SK-N-SH (cell line): ENCODE results near the gene TRIM65.

Source experiments
- MXI1 ChIP-seq: IDR thresholded peaks from 2 replicates; pipeline ENCODE4 v1.6.1; 2012; ENCODE audit warnings: mild to moderate bottlenecking, low read depth, low read length, improper control_type of control experiment
- RAD21 ChIP-seq: IDR thresholded peaks from 2 replicates; pipeline ENCODE4 v1.6.1; 2012; ENCODE audit warnings: mild to moderate bottlenecking, low read length
- TF ChIP-seq, protein P1 (sequence below): fragments of 200-600 bp; sonication (generic); IDR thresholded peaks from 2 replicates; pipeline ENCODE4 v1.6.1; 2017; ENCODE audit warnings: antibody characterized with exemption, mild to moderate bottlenecking, moderate library complexity

DNA sequence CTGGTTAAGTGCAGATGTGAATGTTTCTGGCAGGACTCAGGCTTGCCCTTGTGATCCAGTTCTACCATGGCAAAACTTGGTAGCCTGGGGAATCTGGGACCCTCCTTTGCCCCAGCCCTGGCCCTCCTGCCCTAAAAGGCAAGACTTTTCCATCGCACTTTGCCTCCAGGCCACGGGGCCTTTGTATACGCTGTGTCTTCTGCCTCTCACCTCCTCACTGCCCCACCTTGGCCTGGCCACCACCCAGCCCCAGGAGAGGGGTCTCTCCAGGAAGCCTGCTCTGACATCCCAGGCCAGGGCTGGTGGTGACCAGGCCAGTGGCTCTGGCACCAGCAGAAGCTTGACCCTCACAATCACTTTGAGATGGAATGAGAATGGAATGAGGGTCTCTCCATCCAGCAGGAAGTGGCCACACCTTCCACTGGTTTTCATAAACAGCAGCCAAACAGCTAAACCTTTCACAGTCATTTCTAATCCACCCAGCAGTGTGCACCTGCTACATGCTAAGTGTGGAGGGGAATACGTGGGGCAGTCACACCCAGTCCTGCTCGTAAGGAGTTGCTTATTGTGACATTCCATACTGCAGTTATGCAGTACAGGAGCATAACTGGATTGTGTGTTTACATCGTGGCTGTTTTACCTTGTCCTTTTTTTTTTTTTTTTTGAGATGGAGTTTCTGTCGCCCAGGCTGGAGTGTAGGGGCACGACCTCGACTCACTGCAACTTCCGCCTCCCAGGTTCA is 9.6 kb upstream of the TRIM65 start:
- TF ChIP-seq RAD21 = no peak
- TF ChIP-seq, protein P1, sequence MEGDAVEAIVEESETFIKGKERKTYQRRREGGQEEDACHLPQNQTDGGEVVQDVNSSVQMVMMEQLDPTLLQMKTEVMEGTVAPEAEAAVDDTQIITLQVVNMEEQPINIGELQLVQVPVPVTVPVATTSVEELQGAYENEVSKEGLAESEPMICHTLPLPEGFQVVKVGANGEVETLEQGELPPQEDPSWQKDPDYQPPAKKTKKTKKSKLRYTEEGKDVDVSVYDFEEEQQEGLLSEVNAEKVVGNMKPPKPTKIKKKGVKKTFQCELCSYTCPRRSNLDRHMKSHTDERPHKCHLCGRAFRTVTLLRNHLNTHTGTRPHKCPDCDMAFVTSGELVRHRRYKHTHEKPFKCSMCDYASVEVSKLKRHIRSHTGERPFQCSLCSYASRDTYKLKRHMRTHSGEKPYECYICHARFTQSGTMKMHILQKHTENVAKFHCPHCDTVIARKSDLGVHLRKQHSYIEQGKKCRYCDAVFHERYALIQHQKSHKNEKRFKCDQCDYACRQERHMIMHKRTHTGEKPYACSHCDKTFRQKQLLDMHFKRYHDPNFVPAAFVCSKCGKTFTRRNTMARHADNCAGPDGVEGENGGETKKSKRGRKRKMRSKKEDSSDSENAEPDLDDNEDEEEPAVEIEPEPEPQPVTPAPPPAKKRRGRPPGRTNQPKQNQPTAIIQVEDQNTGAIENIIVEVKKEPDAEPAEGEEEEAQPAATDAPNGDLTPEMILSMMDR = no peak
- TF ChIP-seq MXI1 = no peak
